ENCODE results near the gene GNB5.

The GNB5 gene

DNA sequence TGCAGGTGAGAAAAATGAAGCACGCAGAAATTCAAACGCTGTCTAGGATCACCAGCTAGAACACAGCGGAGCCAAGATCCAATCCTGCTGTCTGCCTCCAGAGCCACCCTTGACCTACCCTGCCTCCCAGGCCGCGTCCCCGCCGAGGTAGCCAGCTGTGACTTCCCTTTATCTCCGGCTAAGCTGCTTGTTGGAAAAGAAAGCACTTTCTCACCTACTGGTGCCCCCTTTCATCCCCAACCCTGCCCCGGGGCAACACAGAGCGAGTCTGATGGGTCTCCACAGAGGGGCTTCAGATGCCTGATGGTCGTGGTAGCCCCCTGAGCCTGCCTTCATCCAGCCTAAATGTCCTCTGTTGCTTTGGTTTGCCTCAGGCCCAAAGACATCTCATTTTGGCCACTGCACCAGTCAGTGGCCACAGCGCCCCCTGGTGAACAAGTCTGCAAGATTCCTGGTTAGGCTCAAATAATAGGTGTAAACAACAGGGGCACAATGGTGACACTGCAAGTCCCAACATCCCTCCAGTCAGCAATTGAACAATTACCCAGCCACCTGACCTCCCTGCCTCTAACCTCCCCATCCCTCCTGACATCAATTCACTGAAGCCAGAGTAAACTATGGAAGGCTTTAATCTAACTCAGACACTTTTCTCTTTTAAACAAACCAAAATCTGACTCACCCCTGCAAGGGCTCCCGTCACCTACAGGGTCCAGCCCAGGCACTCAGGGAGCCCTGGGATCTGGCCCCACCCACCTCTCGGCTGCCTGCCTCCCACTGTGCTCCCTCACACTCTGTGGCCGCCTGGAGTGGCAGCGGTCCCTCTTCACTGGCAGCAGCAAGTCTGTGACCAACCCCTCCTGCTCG, 51.4 kb downstream of the GNB5 start:
- peak in 1 of 2 experiments; percentile 3 for DNase-seq

DNA sequence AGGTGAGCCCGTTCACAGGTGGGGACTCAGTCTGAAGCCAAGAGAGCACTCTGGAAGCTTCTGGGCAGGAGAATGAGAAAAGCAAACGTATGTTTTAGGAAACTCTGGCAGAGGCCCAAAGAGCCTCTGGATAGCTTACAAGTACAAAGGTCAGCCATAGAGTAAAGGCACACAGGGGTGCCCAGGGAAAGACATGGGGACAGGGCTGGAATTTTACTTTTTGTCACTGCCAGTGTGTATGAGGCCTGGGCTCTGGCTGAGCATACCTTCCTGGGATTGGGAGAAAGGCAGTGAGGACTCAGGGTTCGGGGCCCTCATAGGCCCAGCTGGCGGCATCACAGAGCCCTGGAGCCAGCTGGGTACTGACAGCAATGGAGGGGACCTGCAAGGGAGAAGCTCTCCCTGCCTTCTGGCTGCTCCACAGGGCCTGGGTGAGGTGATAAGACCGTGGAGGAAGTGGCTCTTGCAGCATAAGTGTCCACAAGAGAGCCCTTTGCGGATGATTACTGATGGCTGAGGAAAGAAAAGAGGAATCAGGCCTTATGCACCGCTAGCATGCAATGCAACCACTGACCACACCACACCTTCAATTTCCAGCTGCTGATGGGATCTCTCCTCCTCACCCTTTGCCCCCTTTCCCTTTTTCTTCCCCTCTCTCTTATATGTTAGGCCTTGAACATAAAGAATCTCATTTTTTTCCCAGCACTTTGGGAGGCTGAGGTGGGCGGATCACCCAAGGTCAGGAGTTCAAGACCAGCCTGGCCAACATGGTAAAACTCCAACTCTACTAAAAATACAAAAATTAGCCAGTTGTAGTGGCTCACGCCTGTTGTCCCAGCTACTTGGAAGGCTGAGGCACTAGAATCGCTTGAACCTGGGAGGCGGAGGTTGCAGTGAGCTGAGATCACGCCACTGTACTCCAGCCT, 53.5 kb downstream of the GNB5 start:
- no peak for DNase-seq

DNA sequence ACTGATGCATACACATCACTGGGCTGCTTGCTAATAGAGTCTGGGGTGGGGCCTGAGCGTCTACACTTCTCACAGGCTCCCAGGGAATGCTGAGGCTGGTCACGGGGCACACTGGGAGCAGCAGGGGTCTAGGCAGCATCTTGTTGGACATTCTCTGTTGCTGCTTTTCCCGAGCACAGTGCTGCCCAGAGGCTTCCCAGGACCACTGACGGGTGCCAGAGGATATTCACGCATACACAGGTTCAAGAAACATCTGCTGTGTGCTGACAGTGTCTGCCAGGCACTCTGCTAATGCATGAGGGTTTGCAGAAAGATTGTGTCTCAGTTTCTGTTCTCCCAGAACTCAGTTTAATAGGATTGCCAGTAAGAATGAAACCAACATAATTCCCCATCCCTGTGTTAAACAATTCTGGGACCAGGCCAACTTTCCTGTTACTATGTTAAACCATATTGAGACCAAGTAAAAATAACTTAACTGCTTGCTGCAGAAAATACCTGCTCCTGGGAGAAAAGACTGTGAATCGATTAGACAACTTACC, 54.7 kb downstream of the GNB5 start:
- no peak for DNase-seq

DNA sequence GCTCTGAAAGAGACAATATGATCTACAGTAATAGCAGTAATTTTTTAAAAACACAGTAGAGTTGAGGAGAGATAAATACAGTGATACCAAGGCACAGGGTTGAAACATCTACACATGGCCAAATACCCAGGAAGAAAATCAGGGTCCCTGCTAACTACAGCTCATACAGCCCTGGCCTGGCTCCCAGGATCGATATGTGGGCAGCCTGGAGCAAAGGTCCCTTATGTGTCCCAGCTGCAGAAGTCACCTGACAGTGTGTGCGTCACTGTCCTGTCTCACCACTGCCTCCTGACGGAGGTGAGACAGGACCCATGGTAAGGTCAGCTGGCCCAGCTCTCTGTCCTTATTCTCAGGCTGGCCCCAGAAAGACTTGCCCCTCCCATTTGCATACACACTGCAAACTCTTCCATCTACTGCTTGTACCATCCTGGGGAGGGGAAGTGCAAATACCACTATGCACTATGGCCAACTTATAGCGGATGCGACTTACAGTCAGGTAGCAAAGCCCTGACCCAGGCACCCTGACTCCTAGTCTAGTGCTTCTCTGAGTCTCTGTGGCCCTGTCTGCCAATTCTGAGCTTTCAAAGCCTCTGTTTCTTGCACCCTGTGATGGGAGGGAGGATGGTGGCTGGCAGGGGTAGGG, 56.6 kb downstream of the GNB5 start:
- no peak for DNase-seq

DNA sequence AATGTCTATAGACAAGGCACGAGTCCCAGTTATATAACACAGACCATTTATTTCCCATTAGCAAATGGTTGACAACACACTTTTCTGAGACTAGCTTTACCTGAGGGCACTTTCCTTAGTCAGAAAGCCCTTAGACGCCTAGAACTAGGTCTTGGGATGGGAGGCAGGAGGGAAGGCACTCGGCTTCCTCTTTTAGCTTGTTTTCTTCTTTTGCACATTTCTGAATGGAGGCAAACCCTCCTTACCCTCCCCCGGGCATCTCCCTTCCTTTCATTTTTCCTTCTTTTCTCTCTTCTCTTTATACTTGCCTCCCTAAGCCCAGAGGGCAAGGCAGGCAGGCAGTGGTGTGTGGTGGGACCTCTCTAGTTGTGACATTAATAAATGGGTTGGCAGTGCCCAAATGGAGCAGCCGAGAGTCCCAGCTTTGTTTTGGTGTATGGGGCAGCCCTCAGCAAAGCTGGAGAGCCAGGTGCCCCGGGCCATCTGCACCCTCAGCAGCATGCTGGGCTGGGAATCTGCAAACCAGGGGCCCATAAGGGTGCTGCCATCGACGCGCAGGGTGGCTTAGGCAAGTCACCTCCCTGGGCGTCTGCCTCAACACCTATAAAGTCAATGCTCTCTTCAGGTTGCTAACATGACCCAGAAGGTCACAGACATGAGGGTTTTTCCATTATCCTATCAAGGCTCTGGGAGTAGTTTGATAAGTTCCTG, 57.5 kb downstream of the GNB5 start:
- no peak for DNase-seq

DNA sequence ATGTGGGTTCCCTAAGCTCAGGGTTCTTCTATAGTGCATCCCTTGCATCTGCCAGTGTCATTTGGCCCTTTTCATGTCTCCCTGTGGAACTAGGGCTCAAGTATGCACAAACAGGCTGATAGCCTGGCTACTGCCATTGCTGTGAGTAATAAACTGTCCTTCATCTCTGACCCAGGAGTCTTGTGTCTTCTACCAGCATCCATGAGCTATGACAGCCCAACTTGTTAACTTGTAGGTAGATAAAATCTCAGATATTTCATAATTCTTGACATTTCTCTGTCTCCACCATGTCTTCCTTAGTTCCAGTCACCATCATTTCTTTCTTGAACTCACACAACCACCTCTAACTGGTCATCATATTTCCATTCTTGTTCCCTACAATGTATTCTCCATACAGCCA, 59.1 kb downstream of the GNB5 start:
- DNase-seq: no peak

DNA sequence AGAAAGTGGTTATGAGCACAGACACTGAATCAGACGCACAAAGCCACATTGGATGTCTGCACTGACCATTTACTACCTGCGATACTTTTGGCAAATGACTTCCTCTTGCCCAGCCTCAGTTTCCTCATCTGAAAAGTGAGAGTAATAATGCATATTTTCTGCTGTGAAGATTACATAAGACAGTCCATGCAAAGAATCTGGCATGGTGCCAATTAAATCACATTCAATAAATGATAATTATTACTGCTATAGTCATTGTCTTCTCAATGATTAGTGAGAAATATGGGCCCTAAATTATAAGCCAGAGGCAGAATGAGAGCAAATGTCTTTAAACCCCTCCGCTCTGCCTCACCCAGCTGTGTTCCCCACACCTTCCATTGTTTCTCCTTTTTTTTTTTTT, 62.6 kb downstream of the GNB5 start:
- DNase-seq: no peak

DNA sequence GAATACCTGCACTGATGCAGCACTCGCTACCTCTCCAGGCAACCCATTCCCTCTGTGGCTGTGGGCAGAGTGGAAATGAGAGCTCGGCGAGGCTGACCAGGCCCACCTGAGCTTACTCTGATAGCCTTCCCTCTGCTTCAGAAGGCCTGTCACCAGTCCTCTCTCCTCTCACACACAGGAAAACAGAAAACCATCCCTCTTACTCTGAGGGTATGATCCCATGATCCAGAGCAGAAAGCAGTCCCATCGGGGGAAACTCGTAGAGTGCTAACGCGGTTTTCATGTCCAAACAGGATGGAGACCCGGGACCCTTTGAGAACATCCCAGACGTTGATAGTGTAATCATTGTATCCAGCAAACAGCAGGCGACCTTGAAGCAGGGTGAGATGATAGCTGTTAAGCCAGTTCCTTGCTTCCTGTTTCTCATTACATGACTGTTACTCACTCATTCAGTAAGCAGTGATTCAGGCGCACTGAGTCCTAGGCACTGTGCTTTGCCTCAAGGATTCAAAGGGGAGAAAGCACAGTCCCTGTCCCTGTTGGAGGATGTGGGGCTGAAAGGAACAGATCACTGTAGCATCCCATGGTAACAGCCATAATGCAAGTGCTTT, 66.8 kb downstream of the GNB5 start:
- DNase-seq: no peak

DNA sequence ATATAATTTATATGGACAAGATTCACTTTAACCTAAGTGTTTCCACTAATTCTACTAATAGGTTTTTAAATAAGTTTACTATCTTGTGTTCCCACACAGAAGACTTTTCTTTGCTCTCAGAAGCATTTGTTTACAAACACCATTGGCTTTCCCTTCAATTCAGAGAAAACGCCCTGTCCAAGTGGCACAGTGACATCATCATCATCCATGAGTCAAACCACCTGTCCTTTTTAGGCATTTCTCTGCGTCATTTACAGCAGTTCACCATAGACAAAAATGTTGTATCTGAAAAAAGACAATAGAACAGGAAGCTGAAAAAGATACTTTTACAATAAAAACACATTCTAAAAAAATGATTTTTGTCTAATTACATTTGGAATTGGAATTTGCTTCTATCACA, 69.3 kb downstream of the GNB5 start:
- DNase-seq: no peak

DNA sequence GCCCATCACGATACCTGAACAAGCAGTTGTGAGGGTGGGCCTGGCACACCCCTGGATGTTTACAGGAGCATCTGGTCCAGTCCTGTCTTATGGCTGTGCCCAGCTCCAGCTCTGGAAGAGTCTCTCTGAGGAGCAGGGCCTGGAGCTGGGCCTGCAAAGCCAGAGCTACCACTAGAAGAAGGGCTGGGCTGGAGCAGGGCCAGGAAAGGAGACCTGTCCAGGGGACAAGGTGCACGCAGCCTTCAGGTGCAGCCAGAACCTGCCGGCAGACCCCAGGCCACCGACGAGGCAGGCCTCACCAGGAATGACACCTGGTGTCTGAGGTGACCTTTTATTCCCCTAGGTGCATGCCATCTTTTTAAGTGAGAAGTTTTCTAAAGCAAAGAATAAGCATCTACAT, 70.2 kb downstream of the GNB5 start:
- no peak for DNase-seq

DNA sequence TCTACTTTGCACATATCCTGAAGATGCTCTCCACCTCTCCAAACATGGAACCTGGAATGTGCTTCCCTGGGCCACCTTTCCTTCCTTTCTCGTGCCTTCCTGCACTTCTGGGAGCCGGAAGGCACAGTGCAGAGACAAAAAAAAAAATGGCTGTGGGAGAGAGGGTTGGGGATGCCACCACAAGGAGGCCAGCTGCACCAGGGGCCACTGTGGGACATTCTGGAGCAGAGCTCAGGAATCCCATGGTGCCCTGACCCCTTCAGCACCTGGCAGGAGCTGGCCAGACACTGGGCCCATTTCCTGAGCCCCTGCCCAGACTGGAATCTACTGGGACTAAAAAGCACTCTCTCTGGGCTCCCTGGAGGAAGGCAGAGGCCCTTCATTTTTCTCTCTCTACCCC, 70.7 kb downstream of the GNB5 start:
- DNase-seq: no peak

DNA sequence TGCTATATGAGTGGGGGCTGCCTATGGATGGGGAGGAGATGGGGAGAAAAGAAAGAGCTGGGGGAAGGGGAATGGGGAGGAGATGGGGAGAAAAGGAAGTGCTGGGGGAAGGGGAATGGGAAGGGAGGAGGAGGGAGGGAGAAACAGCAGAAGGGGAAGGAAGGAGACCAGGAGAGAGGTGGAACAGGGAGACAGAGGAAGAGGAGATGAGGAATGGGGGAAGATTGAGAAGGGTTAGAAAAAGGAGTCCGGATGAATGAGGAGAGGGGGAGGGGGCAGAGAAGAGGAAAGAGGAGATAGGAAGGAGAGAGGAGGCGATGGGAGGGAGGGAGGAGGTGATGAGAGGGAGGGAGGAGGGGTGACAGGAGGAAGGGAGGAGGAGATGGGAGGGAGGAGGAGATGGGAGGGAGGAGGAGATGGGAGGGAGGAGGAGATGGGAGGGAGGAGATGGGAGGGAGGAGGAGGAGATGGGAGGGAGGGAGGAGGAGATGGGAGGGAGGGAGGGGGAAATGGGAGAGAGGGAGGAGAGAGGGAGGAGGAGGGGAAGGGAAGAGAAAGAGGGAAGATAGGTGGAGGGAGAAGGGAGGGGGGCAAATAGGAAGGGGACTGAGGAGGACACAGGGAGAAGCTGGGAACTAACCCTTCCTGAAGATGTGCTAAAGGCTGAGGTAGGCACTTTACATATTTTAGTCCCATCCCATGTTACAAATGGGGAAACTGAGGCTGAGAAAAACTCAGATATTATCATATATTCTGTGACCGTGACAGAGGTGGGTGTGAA, 72.0 kb downstream of the GNB5 start:
- no peak for DNase-seq

DNA sequence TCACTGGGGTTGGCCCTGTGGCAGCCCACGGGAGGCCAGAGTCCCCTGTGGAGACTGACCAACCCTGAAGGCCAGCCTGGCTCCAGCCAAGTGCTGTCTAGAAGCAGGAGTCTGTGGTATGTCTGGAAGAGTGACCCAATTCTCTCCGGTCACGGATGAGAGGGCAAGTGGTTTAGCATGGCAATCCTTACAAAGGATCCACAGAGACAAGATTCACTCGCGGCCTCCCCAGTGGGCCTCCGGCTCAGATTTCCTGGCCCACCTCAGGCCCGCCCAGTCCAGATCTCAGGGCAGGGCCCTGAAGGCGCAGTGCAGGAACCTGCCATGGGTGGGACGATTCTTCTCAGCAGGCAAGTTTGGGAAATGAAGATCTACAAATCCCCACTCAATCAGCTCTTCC, 73.6 kb downstream of the GNB5 start:
- no peak for DNase-seq

DNA sequence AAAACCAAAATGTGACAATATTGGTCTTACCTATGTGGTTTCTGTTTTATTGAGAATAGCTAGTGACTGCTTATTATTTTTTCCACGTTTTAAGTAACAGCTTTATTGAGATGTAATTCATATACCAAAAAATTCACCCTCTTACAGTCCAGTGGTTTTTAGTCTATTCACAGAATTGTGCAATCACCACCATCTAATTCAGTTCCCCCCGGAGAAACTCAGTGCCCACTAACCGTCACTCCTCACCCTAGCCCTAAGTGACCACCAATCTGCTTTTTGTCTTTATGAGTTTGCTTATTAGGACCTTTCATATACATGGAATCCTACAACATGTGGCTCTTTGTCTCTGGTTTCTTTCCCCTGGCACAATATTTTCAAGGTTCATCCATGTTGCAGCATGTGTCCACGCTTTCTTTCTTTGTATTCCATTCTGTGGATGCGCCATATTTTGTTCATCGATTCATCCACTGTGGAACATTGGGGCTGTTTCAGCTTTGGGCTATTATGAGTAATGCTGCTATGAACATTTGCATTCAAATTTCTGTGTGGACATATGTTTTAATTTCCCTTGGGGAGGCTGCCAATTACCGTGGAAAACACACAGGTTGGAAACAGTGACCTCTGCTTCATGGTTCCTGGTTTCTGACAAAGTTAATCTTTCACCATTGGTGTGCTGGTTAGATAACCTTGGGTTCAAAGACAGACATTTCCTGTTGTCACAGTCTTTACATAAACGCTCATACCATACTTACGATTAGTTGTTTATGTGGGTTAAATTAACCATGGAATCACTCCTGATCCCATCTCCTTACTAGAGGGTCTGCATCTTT, 75.4 kb downstream of the GNB5 start:
- no peak for DNase-seq

DNA sequence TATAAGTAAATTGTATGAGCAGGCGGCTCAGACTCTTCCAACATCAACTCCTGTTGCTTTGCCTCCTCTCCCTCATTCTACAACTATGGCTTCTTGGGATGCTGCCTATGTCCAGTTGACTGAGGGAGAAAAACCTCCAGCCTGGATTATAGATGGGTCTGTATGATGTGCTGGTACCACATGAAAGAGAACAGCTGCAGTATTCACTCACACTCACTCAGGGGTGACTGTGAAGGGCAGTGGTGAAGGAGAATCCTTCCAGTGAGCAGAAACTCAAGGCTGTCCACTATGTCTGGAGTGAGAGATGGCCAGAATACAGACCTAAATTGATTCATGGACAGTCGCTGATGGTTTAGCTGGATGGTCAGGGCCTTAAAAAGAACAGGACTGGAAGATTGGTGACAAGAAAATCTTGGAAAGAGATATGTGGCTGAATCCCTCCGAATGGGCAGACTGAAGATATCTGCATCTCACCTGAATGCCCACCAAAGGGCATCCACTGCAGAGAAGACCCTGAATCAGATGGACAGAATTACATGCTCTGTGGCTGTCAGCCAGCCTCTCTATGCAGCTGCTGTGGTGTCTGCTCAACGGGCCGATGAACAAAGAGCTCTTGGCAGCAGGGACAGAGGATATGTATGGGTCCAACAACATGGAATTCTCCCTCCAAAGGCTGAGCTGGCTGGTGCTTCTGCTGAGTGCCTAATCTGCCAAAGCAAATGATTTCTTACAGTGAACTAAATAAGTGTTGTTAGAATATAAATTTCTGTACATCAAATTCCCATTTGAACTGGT, 76.7 kb downstream of the GNB5 start:
- no peak for DNase-seq

DNA sequence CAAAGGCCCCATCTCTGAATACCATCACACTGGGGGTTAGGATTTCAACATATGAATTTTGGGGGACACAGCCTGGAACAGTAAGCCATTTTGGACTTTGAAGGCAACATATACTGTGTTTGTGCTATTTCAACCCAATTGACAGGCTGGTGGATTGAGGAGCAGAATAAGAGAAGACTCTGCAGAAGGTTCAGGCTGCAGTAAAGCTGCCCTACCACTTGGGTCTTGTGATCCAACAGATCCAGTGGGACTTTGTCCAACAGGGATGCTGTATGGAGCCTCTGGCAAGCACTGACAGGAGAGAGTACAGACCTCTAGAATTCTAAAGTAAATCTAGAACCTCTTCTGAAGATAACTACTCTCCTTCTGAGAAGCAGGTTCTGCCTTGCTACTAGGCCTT, 77.5 kb downstream of the GNB5 start:
- DNase-seq: no peak

DNA sequence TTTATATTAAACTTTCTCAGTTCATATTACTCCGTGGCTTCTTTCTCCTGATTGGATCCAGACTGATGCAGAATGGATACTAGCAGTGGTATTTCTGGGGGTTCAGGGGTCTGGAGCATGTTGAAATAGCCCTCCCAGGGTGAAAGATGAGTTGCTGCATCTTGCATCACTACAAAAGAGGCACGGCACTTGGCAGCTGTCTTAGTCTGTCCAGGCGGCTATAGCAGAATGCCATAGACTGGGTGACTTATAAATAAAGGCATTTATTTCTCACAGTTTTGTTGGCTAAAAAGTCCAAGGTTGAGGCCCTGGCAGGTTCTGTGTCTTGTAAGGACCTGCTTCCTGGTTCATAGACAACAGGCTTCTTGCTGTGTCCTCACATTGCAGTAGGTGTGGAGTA, 78.0 kb downstream of the GNB5 start:
- no peak for DNase-seq

DNA sequence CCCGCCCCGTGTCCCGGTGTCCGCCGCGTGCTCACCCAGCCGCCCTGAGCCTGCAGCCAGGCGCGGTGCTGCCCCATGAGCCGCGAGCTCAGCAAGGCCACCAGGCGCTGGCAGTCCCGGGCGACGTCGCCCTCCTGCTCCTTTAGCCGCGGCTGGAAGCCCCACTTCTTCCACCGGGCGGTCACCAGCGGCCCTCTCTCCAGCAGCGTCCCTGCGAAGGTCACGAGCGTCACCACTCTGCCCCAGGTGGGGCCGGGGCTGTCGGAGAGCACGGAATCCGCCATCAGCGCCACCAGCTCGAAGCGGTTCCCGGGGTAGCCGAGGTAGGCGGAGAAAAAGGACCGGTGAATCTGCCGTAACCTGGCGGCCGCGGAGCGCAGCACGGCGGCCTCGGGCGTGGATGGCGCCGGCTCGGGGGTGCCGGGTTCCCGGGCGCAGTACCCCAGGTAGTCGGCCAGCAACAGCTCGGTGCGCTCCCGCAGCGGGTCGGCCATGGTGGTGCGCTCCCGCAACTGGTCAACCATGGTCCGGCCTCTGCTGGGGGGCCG, 78.9 kb downstream of the GNB5 start:
- DNase-seq: no peak

DNA sequence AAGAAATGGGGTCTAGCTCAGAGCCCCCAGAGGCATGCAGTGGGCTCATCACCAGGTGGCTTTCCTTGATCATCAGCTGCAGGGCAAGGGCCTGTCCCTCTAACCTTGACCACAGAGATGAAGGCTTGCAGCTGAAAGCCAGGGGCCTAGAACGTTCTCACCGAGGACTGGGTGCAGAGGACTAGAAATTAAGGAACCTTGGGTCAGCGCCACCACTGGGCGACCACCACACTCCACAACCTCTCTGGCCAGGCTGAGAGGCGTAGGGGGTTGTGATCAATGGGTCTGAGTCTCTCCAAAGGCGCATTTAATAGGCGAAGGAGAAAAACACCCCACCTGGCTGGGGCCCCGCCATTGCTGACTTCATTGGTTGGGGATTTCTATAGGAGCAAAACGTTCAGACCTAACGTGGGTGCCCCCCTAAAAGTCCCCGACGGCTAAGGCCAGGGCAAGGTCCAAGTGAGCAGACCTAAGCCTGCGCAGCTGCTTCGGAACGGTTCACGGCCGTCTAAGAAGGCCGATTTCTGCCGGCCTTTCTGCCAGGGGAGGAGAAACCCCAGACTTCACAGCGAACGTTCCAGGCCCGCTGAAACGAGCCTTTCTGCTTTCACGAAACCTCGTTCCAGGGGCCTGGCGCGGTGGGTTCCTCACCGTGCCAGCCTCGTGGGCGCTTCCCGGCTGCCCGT, 79.5 kb downstream of the GNB5 start:
- no peak for DNase-seq
